ENCODE results near the gene FBXO48. TPM values are rescaled to one million over a fixed set of nuclear protein-coding genes. Genes with fewer than 3 reads are reported as not detected.

Gene FBXO48
- total and polyA plus RNA-seq, 2 of the 8 experiments (the other 6 are each of a cell fraction or from before 2014, with no cell fraction given) = 1.1 to 1.5 TPM

DNA sequence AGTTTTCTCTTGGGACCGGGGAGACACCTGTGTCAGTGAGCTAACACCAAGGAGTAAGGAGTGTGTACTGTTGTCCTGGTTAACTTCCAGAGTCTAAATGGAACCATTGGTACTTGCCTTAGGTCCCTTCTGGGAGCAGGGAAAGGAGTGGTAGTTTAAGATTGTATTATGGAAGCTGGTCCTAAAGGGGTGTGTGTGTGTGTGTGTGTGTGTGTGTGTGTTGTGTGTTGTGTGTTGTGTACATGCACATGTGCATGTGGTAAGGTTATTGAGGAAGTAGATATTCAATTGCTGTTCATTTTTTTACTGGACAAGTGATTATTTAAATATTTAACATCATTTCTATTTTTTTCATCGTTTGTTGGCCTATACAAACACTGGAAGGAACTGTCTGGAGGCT is 1.7 kb upstream of the FBXO48 start:
- Histone ChIP-seq H2BK20ac (ENCODE audit: low read length) (no peak overlapping the region), H4K8ac (ENCODE audit: extremely low read depth, insufficient read depth, low read length) (no peak overlapping the region), H3K9me3 (ENCODE audit: insufficient read depth in 2 of 2, low read depth in 1 of 2, low read length in 1 of 2) (no peaks in the 10 kb centered on the region), H3K4me2 (ENCODE audit: insufficient read depth in 1 of 2, low read depth in 2 of 2, low read length in 2 of 2) (peak overlapping the region in 1 of 2 experiments; percentile 80; a peak in 2 of 4 replicates), H3K4ac (replicated peaks; ENCODE audit: insufficient read length, low read depth, low read length) (no peak overlapping the region), H2AK5ac (ENCODE audit: low read depth, low read length) (no peak overlapping the region), H3K18ac (ENCODE audit: extremely low read depth, low read length) (no peak overlapping the region), H3K14ac (ENCODE audit: insufficient read length) (no peak overlapping the region), H3K27ac (ENCODE audit: low read depth, low read length) (no peak overlapping the region), H3K27me3 (replicated peaks in 1 of 4; ENCODE audit: control insufficient read depth in 3 of 4, extremely low read depth in 1 of 4, insufficient read depth in 3 of 4, low read length in 3 of 4) (no peaks in the 10 kb centered on the region), H3K4me1 (replicated peaks in 1 of 4; ENCODE audit: control insufficient read depth in 3 of 4, insufficient read depth in 4 of 4, low read length in 3 of 4) (no peaks in the 10 kb centered on the region; a peak in 1 of 7 replicates), H3K79me1 (ENCODE audit: low read depth, low read length) (no peaks in the 10 kb centered on the region), H3K4me3 (ENCODE audit: extremely low read depth in 1 of 4, insufficient read depth in 2 of 4, low read depth in 3 of 4, low read length in 4 of 4) (peak overlapping the region in 2 of 4 experiments; percentile 84 to 92; a peak in 3 of 8 replicates), H3K36me3 (ENCODE audit: control insufficient read depth in 2 of 4, insufficient read depth in 4 of 4, low read length in 3 of 4) (no peaks in the 10 kb centered on the region), H2BK120ac (replicated peaks; ENCODE audit: low read depth, low read length) (no peak overlapping the region), H4K91ac (replicated peaks; ENCODE audit: insufficient read length, low read length) (no peak overlapping the region), H3K79me2 (ENCODE audit: control insufficient read depth in 1 of 2, insufficient read depth in 2 of 2, low read length in 2 of 2) (peaks cover 0 to 8% of the 10 kb centered on the region in 2 experiments; a peak in 1 of 4 replicates), H2AFZ (ENCODE audit: low read length) (no peak overlapping the region), H3K23ac (ENCODE audit: insufficient read length) (no peak overlapping the region), H2BK15ac (ENCODE audit: low read length) (no peak overlapping the region), H3K23me2 (ENCODE audit: low read depth, low read length) (peaks cover 2% of the 10 kb centered on the region; the same call in 1 of the 2 replicates), H3K9ac (replicated peaks in 1 of 4; ENCODE audit: extremely low read depth in 1 of 4, low read depth in 3 of 4, low read length in 3 of 4) (no peak overlapping the region), H2BK5ac (ENCODE audit: low read depth, low read length) (no peak overlapping the region), H4K20me1 (replicated peaks in 1 of 2; ENCODE audit: control insufficient read depth in 1 of 2, insufficient read depth in 2 of 2, low read length in 2 of 2) (peaks cover 0 to 1% of the 10 kb centered on the region in 2 experiments), H4K5ac (ENCODE audit: insufficient read length, low read depth, low read length) (no peak overlapping the region), H3K56ac (replicated peaks; ENCODE audit: insufficient read length, low read depth, low read length) (no peak overlapping the region), H2BK12ac (ENCODE audit: low read depth, low read length) (no peak overlapping the region)
- no peak for DNase-seq (ENCODE audit: low read depth in 1 of 2, low spot score in 2 of 2)
- FAIRE-seq = no peak
- 80% methylated on average over 2 of the region's 2 CpGs; no CpG with 5 or more reads in 1 of the 2 experiments for WGBS, 2 experiments (ENCODE audit: extremely low coverage in 1 of 2, insufficient coverage in 1 of 2, insufficient read length in 1 of 2, insufficient replicate concordance in 2 of 2, low coverage in 1 of 2, low lambda C conversion rate in 2 of 2, missing lambda C conversion rate in 1 of 2)
- POLR2A ChIA-PET (ENCODE audit: partially characterized antibody) = interaction anchor here (2.1 kb wide), 1 partner anchor 174 kb away, joined by 8 read pairs; the partner anchor contains the start of gene PROKR1
- CTCF ChIA-PET (ENCODE audit: partially characterized antibody) = interaction anchor here (1.0 to 1.6 kb wide), 4 partner anchors 19 to 433 kb away, joined by 3 to 9 read pairs (median 3); no protein-coding TSS in a partner anchor
- TF ChIP-seq SRF (IDR thresholded peaks at IDR 0.05; ENCODE audit: low read depth, low read length) (no peak), RBBP5 (IDR thresholded peaks at IDR 0.05; ENCODE audit: borderline replicate concordance, low read depth, low read length) (no peak), NANOG (IDR thresholded peaks at IDR 0.05; ENCODE audit: insufficient read depth, low read depth, low read length, poor library complexity, severe bottlenecking) (no peak), SP1 (IDR thresholded peaks at IDR 0.05; ENCODE audit: low read depth, low read length) (no peak), KDM5A (IDR thresholded peaks at IDR 0.05; ENCODE audit: low read length) (no peak), EZH2 (IDR thresholded peaks at IDR 0.05; ENCODE audit: low read depth, low read length, severe bottlenecking) (no peak), SIN3A (conservative IDR thresholded peaks at IDR 0.05 in 1 of 2, IDR thresholded peaks at IDR 0.05 in 1 of 2; ENCODE audit: low read depth in 1 of 2, low read length in 2 of 2) (no peak), SIX5 (IDR thresholded peaks at IDR 0.05; ENCODE audit: low read depth, low read length) (no peak), RAD21 (IDR thresholded peaks at IDR 0.05 in 1 of 2, conservative IDR thresholded peaks at IDR 0.05 in 1 of 2; ENCODE audit: low read depth in 2 of 2, low read length in 2 of 2) (no peak), SIRT6 (IDR thresholded peaks at IDR 0.05; ENCODE audit: low read length) (no peak), CREB1 (IDR thresholded peaks at IDR 0.05) (no peak), CBX8 (IDR thresholded peaks at IDR 0.05; ENCODE audit: borderline replicate concordance, low read depth, low read length) (no peak)
- TF ChIP-seq, protein P1, sequence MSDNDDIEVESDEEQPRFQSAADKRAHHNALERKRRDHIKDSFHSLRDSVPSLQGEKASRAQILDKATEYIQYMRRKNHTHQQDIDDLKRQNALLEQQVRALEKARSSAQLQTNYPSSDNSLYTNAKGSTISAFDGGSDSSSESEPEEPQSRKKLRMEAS (IDR thresholded peaks at IDR 0.05) = no peak
